Epithelial cell of umbilical artery (primary cell): ENCODE measurements around the gene S1PR1. TPM values are rescaled to one million over a fixed set of nuclear protein-coding genes. Genes with fewer than 3 reads are reported as not detected.

Source experiments
- total RNA-seq: library from RNA; depleted of rRNA; stranded (reverse); fragments of >200 nt; gene quantifications from 2 replicates; pipeline ENCODE4 v1.2.3, GENCODE V29; 2014

The S1PR1 gene
- 159 and 166 TPM in 2 replicates for total RNA-seq

DNA sequence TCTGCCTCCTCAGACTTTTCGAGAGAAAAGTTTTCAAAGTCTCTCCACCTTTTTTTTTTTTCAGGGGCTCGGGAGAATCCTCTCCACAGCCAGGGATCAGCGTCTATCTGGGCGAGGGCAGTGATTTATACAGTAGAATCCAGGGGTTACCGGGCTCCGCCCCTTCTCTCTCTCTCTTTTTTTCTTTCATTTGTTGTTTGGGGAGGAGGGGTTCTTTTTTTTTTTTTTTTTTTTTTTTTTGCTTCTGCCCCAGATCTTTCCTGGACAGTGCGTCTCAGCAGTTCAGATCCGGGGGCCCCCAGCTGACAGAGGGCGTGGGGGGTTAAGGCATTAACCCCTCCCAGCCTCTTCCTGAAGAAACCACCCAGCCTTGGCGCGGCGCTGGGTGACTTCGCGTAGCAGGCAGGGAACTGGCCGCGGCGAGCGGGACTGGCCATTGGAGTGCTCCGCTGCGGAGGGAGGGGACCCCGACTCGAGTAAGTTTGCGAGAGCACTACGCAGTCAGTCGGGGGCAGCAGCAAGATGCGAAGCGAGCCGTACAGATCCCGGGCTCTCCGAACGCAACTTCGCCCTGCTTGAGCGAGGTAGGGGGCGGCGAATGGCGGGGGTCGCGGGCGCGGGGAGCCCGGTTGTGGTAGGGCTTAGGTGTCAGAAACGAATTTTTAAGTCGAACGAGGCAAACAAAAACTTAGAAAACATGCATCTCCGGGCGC, at the start of gene S1PR1:
S1PR1 (plus strand) TSS at position 504 of the 713 bp plus-strand sequence. CDS start 1,966 bp downstream, outside the sequence.

Other genes with a start within 250 kb of the S1PR1 start
- 22.7 and 24.3 TPM in 2 replicates for gene DPH5, start 211.2 kb upstream of the S1PR1 start, total RNA-seq